Astrocyte (in vitro differentiated cells and primary cell): ENCODE measurements around the gene CMTM8.

ENCODE experiments used
- CTCF ChIP-seq: IDR thresholded peaks from 2 replicates; pipeline ENCODE4 v1.5.1; 2011; ENCODE audit warnings: low read depth, mild to moderate bottlenecking, inconsistent platforms, low read length, moderate library complexity; ENCODE audit not compliant: insufficient read depth
- EZH2 ChIP-seq: IDR thresholded peaks from 2 replicates; pipeline ENCODE4 v1.6.1; 2012; ENCODE audit warnings: mild to moderate bottlenecking, low read length, inconsistent platforms; ENCODE audit not compliant: insufficient read depth

GRCh38 chr3:32224016-32224516 is 14.4 kb upstream of the CMTM8 start:
- TF ChIP-seq CTCF (no peak), EZH2 (no peak)
